Omental fat pad (tissue), 4 donors: Measurements from ENCODE around the gene SYT9. TPM values are rescaled to one million over a fixed set of nuclear protein-coding genes. Genes with fewer than 3 reads are reported as not detected.
"Not testable (repeated sequence)": the region's sequence is repeated elsewhere in the genome, so short reads cannot be mapped to it uniquely, and the experiment has no call there.

ENCODE experiments used
- ATAC-seq: fragments of 150-250 bp; one replicate; pipeline ENCODE4 v1.9.1; 2016; ENCODE audit warnings: mild to moderate bottlenecking, moderate library complexity; ENCODE audit not compliant: low FRiP score
- DNase-seq: peaks from one replicate; pipeline ENCODE4 v3.0.0-alpha.2; 2019; ENCODE audit warnings: low spot score
- CTCF ChIP-seq, 3 donors: fragments of 450-650 bp; IDR thresholded peaks; one replicate each; pipeline ENCODE4 v1.5.1; 2016 to 2017; ENCODE audit warnings: antibody characterized with exemption in 3 of 3, mild to moderate bottlenecking in 3 of 3, moderate library complexity in 2 of 3
- total RNA-seq, 4 donors: library from RNA; depleted of rRNA; stranded (reverse); fragments of >200 nt; gene quantifications; one replicate each; pipeline ENCODE4 v1.1.0, GENCODE V29; 2016

SYT9 gene
- total RNA-seq, 4 donors from 2014 or later: 0.13 to 0.46 TPM; not detected in 2

- DNase-seq: no peak
- TF ChIP-seq CTCF (IDR thresholded peaks at IDR 0.05): no peak
- ATAC-seq: no peak
These were observed 70.1 kb downstream of the SYT9 start for GRCh38 chr11:7321473-7322450.

- no peak for ATAC-seq
- no peak for DNase-seq
- TF ChIP-seq CTCF (IDR thresholded peaks at IDR 0.05): no peak
These were observed 80.7 kb downstream of the SYT9 start for GRCh38 chr11:7332451-7332850.

GRCh38 chr11:7332962-7333361 is 81.3 kb downstream of the SYT9 start:
- DNase-seq (no peak), ATAC-seq (no peak)
- no peak for TF ChIP-seq CTCF (IDR thresholded peaks at IDR 0.05)

GRCh38 chr11:7335442-7335841 is 83.7 kb downstream of the SYT9 start:
- not testable (repeated sequence) for DNase-seq, ATAC-seq

- TF ChIP-seq CTCF (IDR thresholded peaks at IDR 0.05): no peak
- DNase-seq: no peak
- ATAC-seq: no peak
These were observed 89.8 kb downstream of the SYT9 start for GRCh38 chr11:7341551-7341950.

GRCh38 chr11:7347611-7348431 is 96.1 kb downstream of the SYT9 start:
- ATAC-seq (no peak), DNase-seq (no peak)
- no peak for TF ChIP-seq CTCF (IDR thresholded peaks at IDR 0.05)
